Measurements from ENCODE around the gene ZNF460.
A peak's percentile ranks its signal among the peaks of the same experiment; 100 is the strongest.

The ZNF460 gene

GRCh38 chr19:57280165-57280961, at the start of gene ZNF460:
Gene ZNF460, plus strand, starts transcription at chr19:57280485. Its CDS starts 322 bp downstream, at chr19:57280807.
- H3K27me3 ChIP-seq (ENCODE audit: insufficient read depth, poor library complexity, severe bottlenecking): no peaks in the 10 kb centered on the region
- H3K36me3 ChIP-seq (ENCODE audit: low read depth): peaks cover 31% of the 10 kb centered on the region
- peak within 1 kb of the TSS; percentile 70 for H3K4me3 ChIP-seq (ENCODE audit: severe bottlenecking)
- H3K4me1 ChIP-seq (ENCODE audit: insufficient read depth, poor library complexity, severe bottlenecking): peaks cover 23% of the 10 kb centered on the region
- peak within 1 kb of the TSS; percentile 86 for H3K27ac ChIP-seq (ENCODE audit: poor library complexity, severe bottlenecking)
- DNase-seq (ENCODE audit: low spot score) (peak; percentile 96), ATAC-seq (ENCODE audit: low read depth) (peak; percentile 95)
- peak; percentile 35 for TF ChIP-seq CTCF (IDR thresholded peaks at IDR 0.05; ENCODE audit: poor library complexity, severe bottlenecking)
- H3K9me3 ChIP-seq (ENCODE audit: severe bottlenecking): no peaks in the 10 kb centered on the region

GRCh38 chr19:57231686-57232085, 48.6 kb upstream of the ZNF460 start:
- no peaks in the 10 kb centered on the region for H3K36me3 ChIP-seq (ENCODE audit: low read depth)
- DNase-seq (ENCODE audit: low spot score) (no peak), ATAC-seq (ENCODE audit: low read depth) (no peak)
- H3K27me3 ChIP-seq (ENCODE audit: insufficient read depth, poor library complexity, severe bottlenecking): no peaks in the 10 kb centered on the region
- no peaks in the 10 kb centered on the region for H3K4me1 ChIP-seq (ENCODE audit: insufficient read depth, poor library complexity, severe bottlenecking)
- H3K27ac ChIP-seq (ENCODE audit: poor library complexity, severe bottlenecking): no peak overlapping the region
- no peaks in the 10 kb centered on the region for H3K9me3 ChIP-seq (ENCODE audit: severe bottlenecking)
- no peak for TF ChIP-seq CTCF (IDR thresholded peaks at IDR 0.05; ENCODE audit: poor library complexity, severe bottlenecking)
- H3K4me3 ChIP-seq (ENCODE audit: severe bottlenecking): no peak overlapping the region

- no peaks in the 10 kb centered on the region for H3K27me3 ChIP-seq (ENCODE audit: insufficient read depth, poor library complexity, severe bottlenecking)
- no peak for TF ChIP-seq CTCF (IDR thresholded peaks at IDR 0.05; ENCODE audit: poor library complexity, severe bottlenecking)
Measured at GRCh38 chr19:57233207-57233606, 47.1 kb upstream of the ZNF460 start.

GRCh38 chr19:57239982-57240310, 40.3 kb upstream of the ZNF460 start:
- peak overlapping the region; percentile 85 for H3K4me3 ChIP-seq (ENCODE audit: severe bottlenecking)
- peaks cover 5% of the 10 kb centered on the region for H3K4me1 ChIP-seq (ENCODE audit: insufficient read depth, poor library complexity, severe bottlenecking)
- H3K36me3 ChIP-seq (ENCODE audit: low read depth): peaks cover 15% of the 10 kb centered on the region
- peak overlapping the region; percentile 27 for H3K27ac ChIP-seq (ENCODE audit: poor library complexity, severe bottlenecking)
- no peak for TF ChIP-seq CTCF (IDR thresholded peaks at IDR 0.05; ENCODE audit: poor library complexity, severe bottlenecking)
- DNase-seq (ENCODE audit: low spot score) (no peak), ATAC-seq (ENCODE audit: low read depth) (no peak; the same call in 2 of the 3 replicates)
- H3K9me3 ChIP-seq (ENCODE audit: severe bottlenecking): no peaks in the 10 kb centered on the region
- H3K27me3 ChIP-seq (ENCODE audit: insufficient read depth, poor library complexity, severe bottlenecking): no peaks in the 10 kb centered on the region

More at GRCh38 chr19:57233207-57233606, 47.1 kb upstream of the ZNF460 start:
- Histone ChIP-seq H3K36me3 (ENCODE audit: low read depth) (no peaks in the 10 kb centered on the region), H3K4me3 (ENCODE audit: severe bottlenecking) (no peak overlapping the region), H3K27ac (ENCODE audit: poor library complexity, severe bottlenecking) (no peak overlapping the region), H3K4me1 (ENCODE audit: insufficient read depth, poor library complexity, severe bottlenecking) (no peaks in the 10 kb centered on the region), H3K9me3 (ENCODE audit: severe bottlenecking) (no peaks in the 10 kb centered on the region)
- DNase-seq (ENCODE audit: low spot score) (no peak), ATAC-seq (ENCODE audit: low read depth) (no peak)
